Measurements from ENCODE around the gene C2. TPM values are rescaled to one million over a fixed set of nuclear protein-coding genes. Genes with fewer than 3 reads are reported as not detected.

C2 gene
- total RNA-seq, 1 experiment from 2014 or later: 1.3 TPM

- H3K4me3 Mint-ChIP-seq: no peak overlapping the region
- no peaks in the 10 kb centered on the region for H3K36me3 Mint-ChIP-seq
- ChIA-PET POLR2A (interaction anchor here (1.2 kb wide), 1 partner anchor 67 kb away, joined by 3 read pairs; the partner anchor contains the start of gene DXO), CTCF (interaction anchor here (1.8 kb wide), 1 partner anchor 18 kb away, joined by 9 read pairs; no protein-coding TSS in a partner anchor)
- no peaks in the 10 kb centered on the region for H3K9me3 Mint-ChIP-seq
- DNase-seq (ENCODE audit: low spot score): no peak
- peaks cover 5% of the 10 kb centered on the region for H3K27me3 Mint-ChIP-seq (ENCODE audit: low read depth)
- no peak for ATAC-seq
- no peak for TF ChIP-seq MYBL2 (CRISPR knock-in tag; IDR thresholded peaks at IDR 0.05)
- TF ChIP-seq, protein P1, sequence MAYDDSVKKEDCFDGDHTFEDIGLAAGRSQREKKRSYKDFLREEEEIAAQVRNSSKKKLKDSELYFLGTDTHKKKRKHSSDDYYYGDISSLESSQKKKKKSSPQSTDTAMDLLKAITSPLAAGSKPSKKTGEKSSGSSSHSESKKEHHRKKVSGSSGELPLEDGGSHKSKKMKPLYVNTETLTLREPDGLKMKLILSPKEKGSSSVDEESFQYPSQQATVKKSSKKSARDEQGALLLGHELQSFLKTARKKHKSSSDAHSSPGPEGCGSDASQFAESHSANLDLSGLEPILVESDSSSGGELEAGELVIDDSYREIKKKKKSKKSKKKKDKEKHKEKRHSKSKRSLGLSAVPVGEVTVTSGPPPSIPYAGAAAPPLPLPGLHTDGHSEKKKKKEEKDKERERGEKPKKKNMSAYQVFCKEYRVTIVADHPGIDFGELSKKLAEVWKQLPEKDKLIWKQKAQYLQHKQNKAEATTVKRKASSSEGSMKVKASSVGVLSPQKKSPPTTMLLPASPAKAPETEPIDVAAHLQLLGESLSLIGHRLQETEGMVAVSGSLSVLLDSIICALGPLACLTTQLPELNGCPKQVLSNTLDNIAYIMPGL (CRISPR knock-in tag; IDR thresholded peaks at IDR 0.05): no peak
- TF ChIP-seq, protein P2, sequence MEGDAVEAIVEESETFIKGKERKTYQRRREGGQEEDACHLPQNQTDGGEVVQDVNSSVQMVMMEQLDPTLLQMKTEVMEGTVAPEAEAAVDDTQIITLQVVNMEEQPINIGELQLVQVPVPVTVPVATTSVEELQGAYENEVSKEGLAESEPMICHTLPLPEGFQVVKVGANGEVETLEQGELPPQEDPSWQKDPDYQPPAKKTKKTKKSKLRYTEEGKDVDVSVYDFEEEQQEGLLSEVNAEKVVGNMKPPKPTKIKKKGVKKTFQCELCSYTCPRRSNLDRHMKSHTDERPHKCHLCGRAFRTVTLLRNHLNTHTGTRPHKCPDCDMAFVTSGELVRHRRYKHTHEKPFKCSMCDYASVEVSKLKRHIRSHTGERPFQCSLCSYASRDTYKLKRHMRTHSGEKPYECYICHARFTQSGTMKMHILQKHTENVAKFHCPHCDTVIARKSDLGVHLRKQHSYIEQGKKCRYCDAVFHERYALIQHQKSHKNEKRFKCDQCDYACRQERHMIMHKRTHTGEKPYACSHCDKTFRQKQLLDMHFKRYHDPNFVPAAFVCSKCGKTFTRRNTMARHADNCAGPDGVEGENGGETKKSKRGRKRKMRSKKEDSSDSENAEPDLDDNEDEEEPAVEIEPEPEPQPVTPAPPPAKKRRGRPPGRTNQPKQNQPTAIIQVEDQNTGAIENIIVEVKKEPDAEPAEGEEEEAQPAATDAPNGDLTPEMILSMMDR (IDR thresholded peaks at IDR 0.05): no peak
- TF ChIP-seq, protein P3, sequence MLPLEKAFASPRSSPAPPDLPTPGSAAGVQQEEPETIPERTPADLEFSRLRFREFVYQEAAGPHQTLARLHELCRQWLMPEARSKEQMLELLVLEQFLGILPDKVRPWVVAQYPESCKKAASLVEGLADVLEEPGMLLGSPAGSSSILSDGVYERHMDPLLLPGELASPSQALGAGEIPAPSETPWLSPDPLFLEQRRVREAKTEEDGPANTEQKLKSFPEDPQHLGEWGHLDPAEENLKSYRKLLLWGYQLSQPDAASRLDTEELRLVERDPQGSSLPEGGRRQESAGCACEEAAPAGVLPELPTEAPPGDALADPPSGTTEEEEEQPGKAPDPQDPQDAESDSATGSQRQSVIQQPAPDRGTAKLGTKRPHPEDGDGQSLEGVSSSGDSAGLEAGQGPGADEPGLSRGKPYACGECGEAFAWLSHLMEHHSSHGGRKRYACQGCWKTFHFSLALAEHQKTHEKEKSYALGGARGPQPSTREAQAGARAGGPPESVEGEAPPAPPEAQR (CRISPR knock-in tag; IDR thresholded peaks at IDR 0.05): no peak
- TF ChIP-seq E2F1 (CRISPR knock-in tag; IDR thresholded peaks at IDR 0.05): no peak
- no peak for TF ChIP-seq MLX (CRISPR knock-in tag; IDR thresholded peaks at IDR 0.05)
- TF ChIP-seq ZNF263 (CRISPR knock-in tag; IDR thresholded peaks at IDR 0.05; ENCODE audit: low read depth): no peak
- TF ChIP-seq MXD4 (CRISPR knock-in tag; IDR thresholded peaks at IDR 0.05; ENCODE audit: borderline replicate concordance): no peak
- TF ChIP-seq ZBTB43 (CRISPR knock-in tag; IDR thresholded peaks at IDR 0.05): no peak
- TF ChIP-seq PRDM15 (CRISPR knock-in tag; IDR thresholded peaks at IDR 0.05): no peak
- no peak for TF ChIP-seq CREM (CRISPR knock-in tag; IDR thresholded peaks at IDR 0.05)
- no peak for TF ChIP-seq ZNF423 (CRISPR knock-in tag; IDR thresholded peaks at IDR 0.05)
- TF ChIP-seq, protein P4, sequence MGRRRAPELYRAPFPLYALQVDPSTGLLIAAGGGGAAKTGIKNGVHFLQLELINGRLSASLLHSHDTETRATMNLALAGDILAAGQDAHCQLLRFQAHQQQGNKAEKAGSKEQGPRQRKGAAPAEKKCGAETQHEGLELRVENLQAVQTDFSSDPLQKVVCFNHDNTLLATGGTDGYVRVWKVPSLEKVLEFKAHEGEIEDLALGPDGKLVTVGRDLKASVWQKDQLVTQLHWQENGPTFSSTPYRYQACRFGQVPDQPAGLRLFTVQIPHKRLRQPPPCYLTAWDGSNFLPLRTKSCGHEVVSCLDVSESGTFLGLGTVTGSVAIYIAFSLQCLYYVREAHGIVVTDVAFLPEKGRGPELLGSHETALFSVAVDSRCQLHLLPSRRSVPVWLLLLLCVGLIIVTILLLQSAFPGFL (CRISPR knock-in tag; IDR thresholded peaks at IDR 0.05; ENCODE audit: borderline replicate concordance): no peak
- no peak overlapping the region for H3K27ac Mint-ChIP-seq
- peaks cover 14% of the 10 kb centered on the region for H3K4me1 Mint-ChIP-seq
These were observed 22.5 kb upstream of the C2 start for GRCh38 chr6:31905041-31905440.
